GM12892 (cell line): ENCODE results near the gene HS3ST5.

Experiments used
- POLR2A ChIP-seq: IDR thresholded peaks from 2 replicates; pipeline ENCODE4 v1.6.1; 2011; ENCODE audit warnings: low read depth, low read length, control low read depth
- POLR2AphosphoS5 ChIP-seq: IDR thresholded peaks from 2 replicates; pipeline ENCODE4 v1.6.1; 2011; ENCODE audit warnings: low read depth, low read length, control low read depth

DNA sequence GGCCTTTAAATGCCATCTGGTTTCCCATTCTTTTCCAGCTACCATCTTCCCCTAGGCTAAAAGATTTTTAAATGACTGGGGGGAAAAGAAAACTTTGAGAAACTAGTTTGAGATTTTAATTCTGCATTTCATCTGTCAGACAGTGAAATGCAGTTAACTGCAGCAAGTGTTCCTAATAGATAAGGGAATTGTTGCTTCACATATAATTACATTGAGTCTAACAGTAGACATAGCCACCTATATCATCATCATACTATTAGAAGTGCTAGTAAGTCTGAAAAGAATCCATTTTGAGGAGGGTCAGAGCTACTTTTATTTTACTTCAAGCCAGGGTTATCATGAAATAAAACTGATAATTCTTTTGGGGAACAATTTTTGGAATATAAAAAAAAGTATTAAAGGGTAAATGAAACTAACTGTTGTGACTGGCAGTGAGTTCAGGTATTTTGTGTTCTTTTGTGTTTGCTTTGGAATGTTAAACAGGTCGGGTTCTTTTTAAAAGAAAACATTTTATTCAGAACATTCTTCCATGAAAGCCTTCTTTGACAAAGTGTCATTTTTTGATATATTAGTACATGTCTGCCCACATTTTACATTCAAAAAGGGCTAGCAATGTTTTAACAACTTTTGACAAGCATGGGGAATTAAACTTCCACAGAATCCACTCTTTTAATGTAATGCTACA, 170.1 kb downstream of the HS3ST5 start:
- TF ChIP-seq POLR2AphosphoS5 = no peak
- no peak for TF ChIP-seq POLR2A
